Vagina (tissue), 2 donors: Measurements from ENCODE around the gene ANKRD10.

Experiments used
- CTCF ChIP-seq, 3 experiments: fragments of 450-650 bp in 2 of 3; fragments of 200-600 bp in 1 of 3; sonication (generic) in 1 of 3; IDR thresholded peaks; one replicate each; pipeline ENCODE4 v1.5.1; 2017 to 2019; ENCODE audit warnings: antibody characterized with exemption in 3 of 3, mild to moderate bottlenecking in 2 of 3, moderate library complexity in 2 of 3
- POLR2A ChIP-seq, 2 donors: fragments of 450-650 bp; IDR thresholded peaks; one replicate each; pipeline ENCODE4 v1.6.1; 2017; ENCODE audit warnings: antibody characterized with exemption in 2 of 2, mild to moderate bottlenecking in 2 of 2, moderate library complexity in 2 of 2

- TF ChIP-seq CTCF (IDR thresholded peaks at IDR 0.05) (no peak), POLR2A (IDR thresholded peaks at IDR 0.05) (no peak)
Observed at GRCh38 chr13:110830331-110830730, 84.5 kb downstream of the ANKRD10 start.
